ENCODE results near the gene GAD2. TPM values are rescaled to one million over a fixed set of nuclear protein-coding genes. Genes with fewer than 3 reads are reported as not detected.

Gene GAD2
- total and polyA plus RNA-seq, 5 donors: not detected

GRCh38 chr10:26212511-26212910, 4.1 kb upstream of the GAD2 start:
- H3K4me3 ChIP-seq (ENCODE audit: low read length): no peak overlapping the region
- no peak for ATAC-seq
- intact Hi-C loops (cut with DNase I): no loop called here
- no peaks in the 10 kb centered on the region for H3K9me3 ChIP-seq (ENCODE audit: control insufficient read depth, low read length)
- H3K4me1 ChIP-seq (ENCODE audit: control insufficient read depth, insufficient read depth, low read length): no peaks in the 10 kb centered on the region
- no peak for DNase-seq
- H3K27me3 ChIP-seq (ENCODE audit: control insufficient read depth, insufficient read depth): no peaks in the 10 kb centered on the region
- WGBS: 6% methylated on average over 12 of the region's 12 CpGs
- H3K27ac ChIP-seq (ENCODE audit: low read length): no peak overlapping the region

- WGBS: 18% methylated on average over 11 of the region's 11 CpGs
- Histone ChIP-seq H3K27ac (ENCODE audit: low read length) (no peak overlapping the region), H3K4me3 (ENCODE audit: low read length) (no peak overlapping the region), H3K27me3 (ENCODE audit: control insufficient read depth, insufficient read depth) (no peaks in the 10 kb centered on the region), H3K4me1 (ENCODE audit: control insufficient read depth, insufficient read depth, low read length) (no peaks in the 10 kb centered on the region), H3K9me3 (ENCODE audit: control insufficient read depth, low read length) (no peaks in the 10 kb centered on the region)
- DNase-seq (no peak), ATAC-seq (no peak)
- intact Hi-C loops (cut with DNase I): no loop called here
Observed at GRCh38 chr10:26213157-26213800, 3.3 kb upstream of the GAD2 start.

- Histone ChIP-seq H3K27me3 (ENCODE audit: control insufficient read depth, insufficient read depth) (no peaks in the 10 kb centered on the region), H3K27ac (ENCODE audit: low read length) (no peak overlapping the region), H3K9me3 (ENCODE audit: control insufficient read depth, low read length) (no peaks in the 10 kb centered on the region), H3K4me1 (ENCODE audit: control insufficient read depth, insufficient read depth, low read length) (no peaks in the 10 kb centered on the region), H3K4me3 (ENCODE audit: low read length) (no peak overlapping the region)
- no peak for DNase-seq
- intact Hi-C loops (cut with DNase I): no loop called here
- WGBS: 12% methylated on average over 7 of the region's 7 CpGs
- ATAC-seq: no peak
Observed at GRCh38 chr10:26214004-26214403, 2.6 kb upstream of the GAD2 start.

- 5% methylated on average over 34 of the region's 34 CpGs for WGBS
- no peak overlapping the region for H3K27ac ChIP-seq (ENCODE audit: low read length)
- no peaks in the 10 kb centered on the region for H3K9me3 ChIP-seq (ENCODE audit: control insufficient read depth, low read length)
- intact Hi-C loops (cut with DNase I): no loop called here
- H3K4me1 ChIP-seq (ENCODE audit: control insufficient read depth, insufficient read depth, low read length): no peaks in the 10 kb centered on the region
- no peak overlapping the region for H3K4me3 ChIP-seq (ENCODE audit: low read length)
- DNase-seq (no peak), ATAC-seq (no peak)
- no peaks in the 10 kb centered on the region for H3K27me3 ChIP-seq (ENCODE audit: control insufficient read depth, insufficient read depth)
Observed at GRCh38 chr10:26214551-26215395, 1.8 kb upstream of the GAD2 start.

- Histone ChIP-seq H3K4me1 (ENCODE audit: control insufficient read depth, insufficient read depth, low read length) (no peaks in the 10 kb centered on the region), H3K9me3 (ENCODE audit: control insufficient read depth, low read length) (no peaks in the 10 kb centered on the region), H3K27ac (ENCODE audit: low read length) (no peak overlapping the region), H3K27me3 (ENCODE audit: control insufficient read depth, insufficient read depth) (no peaks in the 10 kb centered on the region), H3K4me3 (ENCODE audit: low read length) (no peak overlapping the region)
- ATAC-seq (no peak), DNase-seq (no peak)
- WGBS: 2% methylated on average over 31 of the region's 31 CpGs
- intact Hi-C loops (cut with DNase I): no loop called here
Observed at GRCh38 chr10:26215396-26215934, 1.1 kb upstream of the GAD2 start.

GRCh38 chr10:26215935-26216584, 514 bp upstream of the GAD2 start:
- WGBS: 1% methylated on average over 57 of the region's 57 CpGs
- H3K9me3 ChIP-seq (ENCODE audit: control insufficient read depth, low read length): no peaks in the 10 kb centered on the region
- peak; percentile 52 to 76 for ATAC-seq
- intact Hi-C loops (cut with DNase I): no loop called here
- no peaks in the 10 kb centered on the region for H3K27me3 ChIP-seq (ENCODE audit: control insufficient read depth, insufficient read depth)
- no peak overlapping the region for H3K4me3 ChIP-seq (ENCODE audit: low read length)
- no peaks in the 10 kb centered on the region for H3K4me1 ChIP-seq (ENCODE audit: control insufficient read depth, insufficient read depth, low read length)
- H3K27ac ChIP-seq (ENCODE audit: low read length): no peak overlapping the region
- peak; percentile 33 to 69 (median 63) for DNase-seq

GRCh38 chr10:26217396-26218086, 967 bp downstream of the GAD2 start:
- Histone ChIP-seq H3K27ac (ENCODE audit: low read length) (no peak overlapping the region), H3K4me3 (ENCODE audit: low read length) (no peak overlapping the region), H3K4me1 (ENCODE audit: control insufficient read depth, insufficient read depth, low read length) (no peaks in the 10 kb centered on the region), H3K9me3 (ENCODE audit: control insufficient read depth, low read length) (no peaks in the 10 kb centered on the region), H3K27me3 (ENCODE audit: control insufficient read depth, insufficient read depth) (no peaks in the 10 kb centered on the region)
- intact Hi-C loops (cut with DNase I): no loop called here
- ATAC-seq (no peak), DNase-seq (peak in 1 of 3 donors; percentile 25)
- WGBS: 1% methylated on average over 64 of the region's 64 CpGs

- Histone ChIP-seq H3K4me1 (ENCODE audit: control insufficient read depth, insufficient read depth, low read length) (no peaks in the 10 kb centered on the region), H3K27me3 (ENCODE audit: control insufficient read depth, insufficient read depth) (no peaks in the 10 kb centered on the region), H3K9me3 (ENCODE audit: control insufficient read depth, low read length) (no peaks in the 10 kb centered on the region), H3K4me3 (ENCODE audit: low read length) (no peak overlapping the region), H3K27ac (ENCODE audit: low read length) (no peak overlapping the region)
- 42% methylated on average over 1 of the region's 1 CpG for WGBS
- no peak for ATAC-seq
- DNase-seq: no peak
- intact Hi-C loops (cut with DNase I): no loop called here
Observed at GRCh38 chr10:26219676-26220075, 3.1 kb downstream of the GAD2 start.

- DNase-seq (no peak), ATAC-seq (no peak)
- no peaks in the 10 kb centered on the region for H3K4me1 ChIP-seq (ENCODE audit: control insufficient read depth, insufficient read depth, low read length)
- no peak overlapping the region for H3K27ac ChIP-seq (ENCODE audit: low read length)
- intact Hi-C loops (cut with DNase I): no loop called here
- no peaks in the 10 kb centered on the region for H3K9me3 ChIP-seq (ENCODE audit: control insufficient read depth, low read length)
- no peak overlapping the region for H3K4me3 ChIP-seq (ENCODE audit: low read length)
- no peaks in the 10 kb centered on the region for H3K27me3 ChIP-seq (ENCODE audit: control insufficient read depth, insufficient read depth)
Observed at GRCh38 chr10:26220901-26221300, 4.3 kb downstream of the GAD2 start.

- H3K9me3 ChIP-seq (ENCODE audit: control insufficient read depth, low read length): no peaks in the 10 kb centered on the region
- no peak overlapping the region for H3K27ac ChIP-seq (ENCODE audit: low read length)
- intact Hi-C loops (cut with DNase I): no loop called here
- ATAC-seq: no peak
- WGBS: 18% methylated on average over 9 of the region's 9 CpGs
- no peak for DNase-seq
- no peak overlapping the region for H3K4me3 ChIP-seq (ENCODE audit: low read length)
- no peaks in the 10 kb centered on the region for H3K27me3 ChIP-seq (ENCODE audit: control insufficient read depth, insufficient read depth)
- no peaks in the 10 kb centered on the region for H3K4me1 ChIP-seq (ENCODE audit: control insufficient read depth, insufficient read depth, low read length)
Observed at GRCh38 chr10:26221541-26221940, 5.0 kb downstream of the GAD2 start.

Measured in right cardiac atrium (tissue), 5 donors.